ENCODE data around the gene NTNG1. TPM values are rescaled to one million over a fixed set of nuclear protein-coding genes. Genes with fewer than 3 reads are reported as not detected.
A peak's percentile ranks its signal among the peaks of the same experiment; 100 is the strongest.

NTNG1 gene
- total RNA-seq, 1 experiment from 2014 or later: not detected

- Mint-ChIP-seq H3K4me3 (ENCODE audit: unreplicated experiment) (peak overlapping the region; percentile 76), H3K9me3 (ENCODE audit: unreplicated experiment) (no peaks in the 10 kb centered on the region), H3K27me3 (ENCODE audit: insufficient read depth, unreplicated experiment) (no peaks in the 10 kb centered on the region), H3K4me1 (ENCODE audit: insufficient read depth, unreplicated experiment) (peaks cover 26% of the 10 kb centered on the region), H3K27ac (ENCODE audit: low read depth, unreplicated experiment) (no peak overlapping the region), H3K36me3 (ENCODE audit: insufficient read depth, unreplicated experiment) (no peaks in the 10 kb centered on the region)
- TF ChIP-seq CTCF (IDR thresholded peaks at IDR 0.05; ENCODE audit: unreplicated experiment): no peak
- no TSS peak for BruUV-seq (replicated peaks)
- intact Hi-C loops (cut with micrococcal nuclease): loop anchor here (1.0 to 10.0 kb wide), 6 partner anchors 85 to 1349 kb away; partner anchors contain the start of gene PRMT6
- POLR2A ChIA-PET: interaction anchor here (0.7 kb wide), 2 partner anchors 12 to 85 kb away, joined by 3 read pairs; partner anchors contain the start of gene PRMT6
- CTCF ChIA-PET: interaction anchor here (0.5 to 2.0 kb wide), 29 partner anchors 10 to 1352 kb away, joined by 3 to 13 read pairs (median 3); no protein-coding TSS in a partner anchor
- DNase-seq (ENCODE audit: unreplicated experiment): peak; percentile 51
Measured at GRCh38 chr1:107141491-107142126, 770 bp downstream of the NTNG1 start.

GRCh38 chr1:107142140-107142542 lies 1.3 kb downstream of the NTNG1 start:
- peak; percentile 47 for TF ChIP-seq CTCF (IDR thresholded peaks at IDR 0.05; ENCODE audit: unreplicated experiment)
- CTCF ChIA-PET: interaction anchor here (0.6 to 2.0 kb wide), 41 partner anchors 11 to 1353 kb away, joined by 3 to 13 read pairs (median 3); no protein-coding TSS in a partner anchor

GRCh38 chr1:107142666-107143065 lies 1.8 kb downstream of the NTNG1 start:
- no TSS peak for BruUV-seq (replicated peaks)
- intact Hi-C loops (cut with micrococcal nuclease): loop anchor here (1.0 to 10.0 kb wide), 5 partner anchors 348 to 1350 kb away; no protein-coding TSS in a partner anchor
- no peak for DNase-seq (ENCODE audit: unreplicated experiment)
- Mint-ChIP-seq H3K4me3 (ENCODE audit: unreplicated experiment) (no peak overlapping the region), H3K36me3 (ENCODE audit: insufficient read depth, unreplicated experiment) (no peaks in the 10 kb centered on the region), H3K4me1 (ENCODE audit: insufficient read depth, unreplicated experiment) (peaks cover 26% of the 10 kb centered on the region), H3K27me3 (ENCODE audit: insufficient read depth, unreplicated experiment) (no peaks in the 10 kb centered on the region), H3K27ac (ENCODE audit: low read depth, unreplicated experiment) (no peak overlapping the region), H3K9me3 (ENCODE audit: unreplicated experiment) (no peaks in the 10 kb centered on the region)
- TF ChIP-seq CTCF (IDR thresholded peaks at IDR 0.05; ENCODE audit: unreplicated experiment): no peak
- POLR2A ChIA-PET: interaction anchor here (0.6 kb wide), 1 partner anchor 343 kb away, joined by 5 read pairs; no protein-coding TSS in a partner anchor
- CTCF ChIA-PET: interaction anchor here (0.5 to 2.0 kb wide), 33 partner anchors 11 to 1657 kb away, joined by 3 to 13 read pairs (median 3); no protein-coding TSS in a partner anchor

More at GRCh38 chr1:107142140-107142542, 1.3 kb downstream of the NTNG1 start:
- Mint-ChIP-seq H3K27me3 (ENCODE audit: insufficient read depth, unreplicated experiment) (no peaks in the 10 kb centered on the region), H3K4me1 (ENCODE audit: insufficient read depth, unreplicated experiment) (peaks cover 26% of the 10 kb centered on the region), H3K4me3 (ENCODE audit: unreplicated experiment) (peak overlapping the region; percentile 76), H3K36me3 (ENCODE audit: insufficient read depth, unreplicated experiment) (no peaks in the 10 kb centered on the region), H3K27ac (ENCODE audit: low read depth, unreplicated experiment) (no peak overlapping the region), H3K9me3 (ENCODE audit: unreplicated experiment) (no peaks in the 10 kb centered on the region)
- intact Hi-C loops (cut with micrococcal nuclease): loop anchor here (1.0 to 10.0 kb wide), 5 partner anchors 347 to 1350 kb away; no protein-coding TSS in a partner anchor
- POLR2A ChIA-PET: interaction anchor here (0.7 kb wide), 1 partner anchor 85 kb away, joined by 3 read pairs; the partner anchor contains the start of gene PRMT6
- peak; percentile 55 for DNase-seq (ENCODE audit: unreplicated experiment)
- BruUV-seq (replicated peaks): no TSS peak

- TF ChIP-seq CTCF (IDR thresholded peaks at IDR 0.05; ENCODE audit: unreplicated experiment): no peak
- ChIA-PET POLR2A (no interaction called here), CTCF (interaction anchor here (0.5 to 3.1 kb wide), 4 partner anchors 8 to 384 kb away, joined by 3 to 18 read pairs (median 4); no protein-coding TSS in a partner anchor)
Measured at GRCh38 chr1:107145637-107146036, 4.8 kb downstream of the NTNG1 start.

More at GRCh38 chr1:107145637-107146036, 4.8 kb downstream of the NTNG1 start:
- DNase-seq (ENCODE audit: unreplicated experiment): no peak
- no peak overlapping the region for H3K27ac Mint-ChIP-seq (ENCODE audit: low read depth, unreplicated experiment)
- no TSS peak for BruUV-seq (replicated peaks)
- no peaks in the 10 kb centered on the region for H3K36me3 Mint-ChIP-seq (ENCODE audit: insufficient read depth, unreplicated experiment)
- H3K27me3 Mint-ChIP-seq (ENCODE audit: insufficient read depth, unreplicated experiment): no peaks in the 10 kb centered on the region
- no peak overlapping the region for H3K4me3 Mint-ChIP-seq (ENCODE audit: unreplicated experiment)
- intact Hi-C loops (cut with micrococcal nuclease): loop anchor here (10.0 kb wide), 1 partner anchor 351 kb away; no protein-coding TSS in a partner anchor
- H3K4me1 Mint-ChIP-seq (ENCODE audit: insufficient read depth, unreplicated experiment): peaks cover 2% of the 10 kb centered on the region
- H3K9me3 Mint-ChIP-seq (ENCODE audit: unreplicated experiment): no peaks in the 10 kb centered on the region
